ENCODE data around the gene HYI. TPM values are rescaled to one million over a fixed set of nuclear protein-coding genes. Genes with fewer than 3 reads are reported as not detected.

Gene HYI
- total and polyA plus RNA-seq, 2 donors from 2014 or later, result 50.5 to 91.2 TPM

DNA sequence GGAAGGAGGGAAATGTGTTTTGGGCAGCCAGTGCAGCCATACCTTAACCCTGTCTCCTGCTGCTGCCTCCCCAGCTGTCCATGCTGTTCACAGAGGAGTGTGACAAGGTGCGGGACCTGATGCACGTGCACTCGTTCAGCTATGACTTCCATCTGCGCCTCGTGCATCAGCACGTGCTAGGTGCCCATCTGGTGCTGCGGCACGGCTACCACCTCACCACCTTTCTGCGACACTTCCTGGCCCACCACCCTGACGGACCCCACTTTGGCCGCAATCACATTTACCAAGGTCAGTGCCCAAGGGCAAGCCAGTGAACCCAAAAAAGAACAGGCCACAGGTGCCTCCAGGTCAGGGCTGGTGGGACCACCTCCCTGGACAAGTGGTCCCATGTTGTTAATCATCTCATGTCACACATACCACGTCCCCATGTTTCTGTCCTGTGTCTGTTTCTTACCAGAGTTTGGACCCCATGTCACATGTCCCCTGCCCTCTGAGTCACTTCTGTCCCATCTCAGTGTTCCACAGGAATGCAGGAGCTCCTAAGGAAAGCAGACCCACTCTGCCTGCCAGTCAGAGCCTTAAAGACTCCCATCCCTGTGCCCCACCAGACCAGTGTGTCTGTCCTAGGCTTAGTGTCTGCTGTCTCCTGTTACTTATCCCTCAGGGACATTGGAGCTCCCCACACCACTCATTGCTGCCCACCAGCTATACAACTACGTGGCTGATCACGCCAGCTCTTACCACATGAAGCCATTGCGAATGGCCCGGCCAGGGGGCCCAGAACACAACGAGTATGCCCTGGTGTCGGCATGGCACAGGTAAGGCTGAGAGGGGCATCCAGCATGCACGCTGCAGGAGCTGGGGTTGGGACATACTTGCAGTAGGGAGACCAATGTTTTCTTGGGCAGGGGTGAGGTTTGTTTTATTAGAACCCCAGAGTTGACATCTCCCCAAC, 6.6 kb downstream of the HYI start:
- intact Hi-C loops (cut with DNase I), result no loop called here
- Histone ChIP-seq H3K4me1 (ENCODE audit: control insufficient read depth in 2 of 3, insufficient read depth in 2 of 3, low read depth in 1 of 3, low read length in 3 of 3) (peaks cover 0 to 12% (median 8%) of the 10 kb centered on the region in 3 donors), H3K9ac (ENCODE audit: low read length in 3 of 3) (no peak overlapping the region), H3K9me3 (ENCODE audit: control insufficient read depth in 2 of 3, insufficient read depth in 1 of 3, low read length in 3 of 3) (no peaks in the 10 kb centered on the region), H3K27me3 (ENCODE audit: control insufficient read depth, insufficient read depth, low read length) (no peaks in the 10 kb centered on the region), H3K4me3 (ENCODE audit: low read length in 3 of 3) (no peak overlapping the region), H3K36me3 (ENCODE audit: control insufficient read depth in 2 of 3, insufficient read depth in 3 of 3, low read length in 3 of 3) (peaks cover 13 to 74% (median 52%) of the 10 kb centered on the region in 3 donors), H3K27ac (ENCODE audit: low read depth in 2 of 2, low read length in 2 of 2) (no peak overlapping the region)
- FAIRE-seq (no peak), DNase-seq (peak in 2 of 5 donors; percentile 24 to 62)
- TF ChIP-seq, protein P1, sequence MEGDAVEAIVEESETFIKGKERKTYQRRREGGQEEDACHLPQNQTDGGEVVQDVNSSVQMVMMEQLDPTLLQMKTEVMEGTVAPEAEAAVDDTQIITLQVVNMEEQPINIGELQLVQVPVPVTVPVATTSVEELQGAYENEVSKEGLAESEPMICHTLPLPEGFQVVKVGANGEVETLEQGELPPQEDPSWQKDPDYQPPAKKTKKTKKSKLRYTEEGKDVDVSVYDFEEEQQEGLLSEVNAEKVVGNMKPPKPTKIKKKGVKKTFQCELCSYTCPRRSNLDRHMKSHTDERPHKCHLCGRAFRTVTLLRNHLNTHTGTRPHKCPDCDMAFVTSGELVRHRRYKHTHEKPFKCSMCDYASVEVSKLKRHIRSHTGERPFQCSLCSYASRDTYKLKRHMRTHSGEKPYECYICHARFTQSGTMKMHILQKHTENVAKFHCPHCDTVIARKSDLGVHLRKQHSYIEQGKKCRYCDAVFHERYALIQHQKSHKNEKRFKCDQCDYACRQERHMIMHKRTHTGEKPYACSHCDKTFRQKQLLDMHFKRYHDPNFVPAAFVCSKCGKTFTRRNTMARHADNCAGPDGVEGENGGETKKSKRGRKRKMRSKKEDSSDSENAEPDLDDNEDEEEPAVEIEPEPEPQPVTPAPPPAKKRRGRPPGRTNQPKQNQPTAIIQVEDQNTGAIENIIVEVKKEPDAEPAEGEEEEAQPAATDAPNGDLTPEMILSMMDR (IDR thresholded peaks at IDR 0.05; ENCODE audit: borderline replicate concordance, extremely low read depth, insufficient read depth), result no peak

DNA sequence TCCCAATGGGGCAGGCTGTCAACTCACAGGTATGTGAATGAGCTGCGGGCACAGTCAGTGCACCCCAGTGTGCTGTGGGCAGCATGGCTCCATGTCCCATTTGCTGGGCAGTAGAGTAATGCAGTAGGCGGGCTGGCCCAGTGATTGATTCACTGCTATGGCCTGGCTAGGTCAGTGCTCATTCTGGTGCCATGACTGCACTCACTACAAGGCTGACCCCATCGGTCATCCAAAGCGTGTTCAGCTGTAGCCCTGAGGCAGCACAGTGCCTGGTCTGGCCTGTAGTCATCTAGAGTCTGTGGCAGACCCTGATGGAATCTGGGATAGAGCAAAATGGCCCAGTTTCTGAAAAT, 7.4 kb downstream of the HYI start:
- no peak overlapping the region for H3K9ac ChIP-seq (ENCODE audit: low read length in 3 of 3)
- no peak overlapping the region for H3K4me3 ChIP-seq (ENCODE audit: low read length in 3 of 3)
- TF ChIP-seq, protein P1 (IDR thresholded peaks at IDR 0.05; ENCODE audit: borderline replicate concordance, extremely low read depth, insufficient read depth), result no peak
- H3K36me3 ChIP-seq (ENCODE audit: control insufficient read depth in 2 of 3, insufficient read depth in 3 of 3, low read length in 3 of 3), result peaks cover 13 to 82% (median 53%) of the 10 kb centered on the region in 3 donors
- no peaks in the 10 kb centered on the region for H3K27me3 ChIP-seq (ENCODE audit: control insufficient read depth, insufficient read depth, low read length)
- H3K4me1 ChIP-seq (ENCODE audit: control insufficient read depth in 2 of 3, insufficient read depth in 2 of 3, low read depth in 1 of 3, low read length in 3 of 3), result peaks cover 0 to 12% (median 8%) of the 10 kb centered on the region in 3 donors
- no peaks in the 10 kb centered on the region for H3K9me3 ChIP-seq (ENCODE audit: control insufficient read depth in 2 of 3, insufficient read depth in 1 of 3, low read length in 3 of 3)
- intact Hi-C loops (cut with DNase I), result no loop called here
- DNase-seq, result peak in 2 of 5 donors; percentile 16 to 37
- no peak overlapping the region for H3K27ac ChIP-seq (ENCODE audit: low read depth in 2 of 2, low read length in 2 of 2)
- FAIRE-seq, result no peak

DNA sequence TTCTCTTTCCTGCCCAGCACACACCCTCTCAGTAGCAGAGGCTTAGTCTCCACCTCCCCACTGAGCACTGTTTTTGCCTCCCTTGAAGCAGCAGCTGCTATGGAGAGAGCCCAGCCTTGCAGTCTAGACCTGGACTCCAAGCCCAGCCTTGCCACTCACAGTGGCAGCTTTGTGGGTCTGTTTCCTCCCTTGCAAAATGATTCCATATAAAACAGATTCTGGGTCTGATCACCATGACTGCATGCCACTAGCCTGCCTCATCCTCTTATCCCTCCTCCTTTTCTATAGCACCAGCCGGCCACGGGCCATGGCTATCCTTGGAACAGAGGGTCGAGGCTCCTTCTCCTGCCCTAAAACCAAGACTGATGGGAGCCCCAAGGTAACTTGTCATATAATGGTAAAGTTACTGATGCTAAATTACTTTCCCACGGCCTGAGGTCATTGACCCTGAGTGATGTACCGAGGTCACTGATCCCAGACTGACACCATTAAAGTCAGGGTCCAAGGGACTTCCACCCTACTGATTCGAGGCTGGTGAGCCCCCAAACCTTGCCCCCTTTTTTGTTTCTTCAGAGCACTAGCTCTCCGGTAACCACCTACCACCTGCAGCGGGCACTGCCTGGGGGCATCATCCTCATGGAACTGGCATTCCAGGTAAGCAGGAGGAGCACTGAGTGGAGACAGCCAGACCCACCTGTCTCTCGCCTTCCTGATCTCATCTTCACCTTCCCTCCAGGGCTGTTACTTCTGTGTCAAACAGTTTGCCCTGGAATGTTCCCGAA, 7.9 kb downstream of the HYI start:
- no peaks in the 10 kb centered on the region for H3K27me3 ChIP-seq (ENCODE audit: control insufficient read depth, insufficient read depth, low read length)
- H3K36me3 ChIP-seq (ENCODE audit: control insufficient read depth in 2 of 3, insufficient read depth in 3 of 3, low read length in 3 of 3), result peaks cover 13 to 84% (median 52%) of the 10 kb centered on the region in 3 donors
- no peak overlapping the region for H3K4me3 ChIP-seq (ENCODE audit: low read length in 3 of 3)
- H3K4me1 ChIP-seq (ENCODE audit: control insufficient read depth in 2 of 3, insufficient read depth in 2 of 3, low read depth in 1 of 3, low read length in 3 of 3), result peaks cover 0 to 12% (median 8%) of the 10 kb centered on the region in 3 donors
- H3K9ac ChIP-seq (ENCODE audit: low read length in 3 of 3), result no peak overlapping the region
- TF ChIP-seq, protein P1 (IDR thresholded peaks at IDR 0.05; ENCODE audit: borderline replicate concordance, extremely low read depth, insufficient read depth), result no peak
- H3K27ac ChIP-seq (ENCODE audit: low read depth in 2 of 2, low read length in 2 of 2), result no peak overlapping the region
- H3K9me3 ChIP-seq (ENCODE audit: control insufficient read depth in 2 of 3, insufficient read depth in 1 of 3, low read length in 3 of 3), result no peaks in the 10 kb centered on the region
- DNase-seq (peak in 2 of 5 donors; percentile 22 to 34), FAIRE-seq (no peak)
- intact Hi-C loops (cut with DNase I), result no loop called here
